ENCODE measurements around the gene SLC22A14.

DNA sequence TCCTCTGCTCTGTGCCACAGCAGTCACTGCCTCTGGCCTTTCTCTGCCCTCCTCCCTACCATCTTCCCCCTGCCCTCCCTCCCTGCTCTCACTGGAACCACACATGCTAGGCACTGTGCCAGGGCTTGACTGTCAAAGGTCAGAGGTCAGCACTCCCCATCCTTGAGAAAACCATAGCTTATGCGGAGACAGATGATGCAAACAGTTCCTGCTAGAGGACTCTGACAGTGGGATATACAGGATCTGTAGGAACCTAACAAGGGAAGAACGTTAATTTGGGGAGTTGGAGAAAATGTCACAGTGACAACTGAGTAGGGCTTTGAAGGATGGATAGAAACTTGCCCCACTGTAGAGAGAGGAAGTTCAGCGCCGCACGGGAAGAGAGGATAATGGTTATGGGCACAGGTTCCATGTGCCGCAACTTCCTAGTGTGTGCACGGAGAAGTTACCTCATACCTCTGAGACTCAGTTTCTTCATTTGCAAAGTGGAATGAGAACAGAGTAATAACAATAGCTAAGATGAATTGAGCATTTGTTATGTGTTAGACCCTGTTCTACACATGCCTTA, 35.2 kb downstream of the SLC22A14 start:
- TF ChIP-seq, protein P1, sequence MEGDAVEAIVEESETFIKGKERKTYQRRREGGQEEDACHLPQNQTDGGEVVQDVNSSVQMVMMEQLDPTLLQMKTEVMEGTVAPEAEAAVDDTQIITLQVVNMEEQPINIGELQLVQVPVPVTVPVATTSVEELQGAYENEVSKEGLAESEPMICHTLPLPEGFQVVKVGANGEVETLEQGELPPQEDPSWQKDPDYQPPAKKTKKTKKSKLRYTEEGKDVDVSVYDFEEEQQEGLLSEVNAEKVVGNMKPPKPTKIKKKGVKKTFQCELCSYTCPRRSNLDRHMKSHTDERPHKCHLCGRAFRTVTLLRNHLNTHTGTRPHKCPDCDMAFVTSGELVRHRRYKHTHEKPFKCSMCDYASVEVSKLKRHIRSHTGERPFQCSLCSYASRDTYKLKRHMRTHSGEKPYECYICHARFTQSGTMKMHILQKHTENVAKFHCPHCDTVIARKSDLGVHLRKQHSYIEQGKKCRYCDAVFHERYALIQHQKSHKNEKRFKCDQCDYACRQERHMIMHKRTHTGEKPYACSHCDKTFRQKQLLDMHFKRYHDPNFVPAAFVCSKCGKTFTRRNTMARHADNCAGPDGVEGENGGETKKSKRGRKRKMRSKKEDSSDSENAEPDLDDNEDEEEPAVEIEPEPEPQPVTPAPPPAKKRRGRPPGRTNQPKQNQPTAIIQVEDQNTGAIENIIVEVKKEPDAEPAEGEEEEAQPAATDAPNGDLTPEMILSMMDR (conservative IDR thresholded peaks at IDR 0.05) = no peak
- no peak for TF ChIP-seq ZFX (IDR thresholded peaks at IDR 0.05)

Measured in C4-2B (cell line).